Hepatocyte (in vitro differentiated cells): ENCODE measurements around the gene STK38L. TPM values are rescaled to one million over a fixed set of nuclear protein-coding genes. Genes with fewer than 3 reads are reported as not detected.

Experiments
- DNase-seq: peaks from one replicate; pipeline ENCODE4 v3.0.0-alpha.2; 2016; ENCODE audit warnings: low spot score
- H2AFZ ChIP-seq: fragments of 200-600 bp; sonication (generic); 2 replicates; pipeline ENCODE4 v1.6.0; 2016; ENCODE audit warnings: antibody characterized with exemption, mild to moderate bottlenecking
- H3K27ac ChIP-seq: fragments of 200-600 bp; sonication (generic); 2 replicates; pipeline ENCODE4 v1.5.1; 2016; ENCODE audit warnings: mild to moderate bottlenecking
- H3K27me3 ChIP-seq: fragments of 200-600 bp; sonication (generic); 2 replicates; pipeline ENCODE4 v1.6.1; 2016
- H3K36me3 ChIP-seq: fragments of 200-600 bp; sonication (generic); replicated peaks from 2 replicates; pipeline ENCODE4 v1.5.1; 2016; ENCODE audit warnings: low read depth; ENCODE audit not compliant: insufficient read depth
- H3K4me1 ChIP-seq: fragments of 200-600 bp; sonication (generic); 2 replicates; pipeline ENCODE4 v1.5.1; 2016; ENCODE audit warnings: mild to moderate bottlenecking, moderate library complexity; ENCODE audit not compliant: insufficient read depth
- H3K4me2 ChIP-seq: fragments of 200-600 bp; sonication (generic); 2 replicates; pipeline ENCODE4 v1.6.0; 2016
- H3K4me3 ChIP-seq: fragments of 200-600 bp; sonication (generic); 2 replicates; pipeline ENCODE4 v1.5.1; 2016; ENCODE audit warnings: mild to moderate bottlenecking
- H3K79me2 ChIP-seq: fragments of 200-600 bp; sonication (generic); 2 replicates; pipeline ENCODE4 v1.6.0; 2017; ENCODE audit warnings: mild to moderate bottlenecking
- H3K9me2 ChIP-seq: fragments of 200-600 bp; sonication (generic); replicated peaks from 2 replicates; pipeline ENCODE4 v1.6.0; 2017; ENCODE audit warnings: mild to moderate bottlenecking; ENCODE audit not compliant: insufficient read depth
- H3K9me3 ChIP-seq: fragments of 200-600 bp; sonication (generic); 2 replicates; pipeline ENCODE4 v1.5.1; 2016; ENCODE audit warnings: low read depth, mild to moderate bottlenecking
- H4K20me1 ChIP-seq: fragments of 200-600 bp; sonication (generic); 2 replicates; pipeline ENCODE4 v1.6.0; 2016; ENCODE audit warnings: mild to moderate bottlenecking; ENCODE audit not compliant: insufficient read depth, poor library complexity, severe bottlenecking
- CTCF ChIP-seq: fragments of 200-600 bp; sonication (generic); IDR thresholded peaks from 2 replicates; pipeline ENCODE4 v1.5.1; 2016; ENCODE audit warnings: antibody characterized with exemption, mild to moderate bottlenecking; ENCODE audit not compliant: poor library complexity
- EZH2 ChIP-seq: fragments of 200-600 bp; sonication (generic); IDR thresholded peaks from 2 replicates; pipeline ENCODE4 v1.6.1; 2016; ENCODE audit warnings: antibody characterized with exemption, mild to moderate bottlenecking, borderline replicate concordance
- EZH2phosphoT487 ChIP-seq: fragments of 200-600 bp; sonication (generic); IDR thresholded peaks from one replicate; pipeline ENCODE4 v1.6.1; 2018; ENCODE audit warnings: antibody characterized with exemption, mild to moderate bottlenecking, low read depth, moderate library complexity; ENCODE audit not compliant: unreplicated experiment, severe bottlenecking
- WGBS: methylation state at CpG from one replicate; pipeline ENCODE4 v1.1.6; 2016; ENCODE audit warnings: low lambda C conversion rate; ENCODE audit errors: missing lambda C conversion rate; 5-methylcytosine and 5-hydroxymethylcytosine counted together
- polyA plus RNA-seq: library from polyadenylated mRNA; unstranded; fragments of >200 nt; fragmentation: Nextera tagmentation; extraction: Ambion mirVana; gene quantifications from 2 replicates; pipeline ENCODE4 v1.2.1, GENCODE V29; 2016
- total RNA-seq: library from RNA; depleted of rRNA; stranded (reverse); fragments of >200 nt; gene quantifications from 2 replicates; pipeline ENCODE4 v1.2.3, GENCODE V29; 2014

Gene STK38L
- total and polyA plus RNA-seq, 2 experiments from 2014 or later = 18.8 to 36.7 TPM

- DNase-seq = no peak
- no peaks in the 10 kb centered on the region for H3K79me2 ChIP-seq
- H4K20me1 ChIP-seq = no peaks in the 10 kb centered on the region
- peaks cover 8% of the 10 kb centered on the region for H3K27me3 ChIP-seq
- peak overlapping the region; percentile 47 for H3K27ac ChIP-seq
- peaks cover 19% of the 10 kb centered on the region for H3K4me1 ChIP-seq
- H3K4me3 ChIP-seq = no peak overlapping the region
- no peaks in the 10 kb centered on the region for H3K36me3 ChIP-seq
- no peaks in the 10 kb centered on the region for H3K9me3 ChIP-seq
- no peaks in the 10 kb centered on the region for H3K9me2 ChIP-seq
- TF ChIP-seq CTCF (no peak), EZH2 (no peak), EZH2phosphoT487 (no peak)
- WGBS = 72% methylated on average over 5 of the region's 5 CpGs
- H2AFZ ChIP-seq = no peak overlapping the region
- H3K4me2 ChIP-seq = no peak overlapping the region
Measured at GRCh38 chr12:27335364-27336281, 91.5 kb downstream of the STK38L start.

- no peaks in the 10 kb centered on the region for H4K20me1 ChIP-seq
- H3K27me3 ChIP-seq = peaks cover 8% of the 10 kb centered on the region
- no peaks in the 10 kb centered on the region for H3K79me2 ChIP-seq
- no peaks in the 10 kb centered on the region for H3K9me2 ChIP-seq
- DNase-seq = peak; percentile 44
- TF ChIP-seq CTCF = no peak
- TF ChIP-seq EZH2phosphoT487 = no peak
- TF ChIP-seq EZH2 = no peak
- peak overlapping the region; percentile 68 for H3K27ac ChIP-seq
- H3K9me3 ChIP-seq = no peaks in the 10 kb centered on the region
- H3K36me3 ChIP-seq = no peaks in the 10 kb centered on the region
- H3K4me1 ChIP-seq = peaks cover 14% of the 10 kb centered on the region
- no peak overlapping the region for H2AFZ ChIP-seq
- no peak overlapping the region for H3K4me2 ChIP-seq
- WGBS = 82% methylated on average over 2 of the region's 2 CpGs
- H3K4me3 ChIP-seq = no peak overlapping the region
Measured at GRCh38 chr12:27336282-27336653, 92.2 kb downstream of the STK38L start.

GRCh38 chr12:27337376-27337775, 93.3 kb downstream of the STK38L start:
- WGBS = 83% methylated on average over 1 of the region's 1 CpG
- peaks cover 5% of the 10 kb centered on the region for H3K4me1 ChIP-seq
- TF ChIP-seq EZH2phosphoT487 (no peak), CTCF (no peak), EZH2 (no peak)

More at GRCh38 chr12:27337376-27337775, 93.3 kb downstream of the STK38L start:
- Histone ChIP-seq H3K4me2 (no peak overlapping the region), H3K36me3 (no peaks in the 10 kb centered on the region), H4K20me1 (no peaks in the 10 kb centered on the region), H3K27ac (peak overlapping the region; percentile 6), H3K79me2 (no peaks in the 10 kb centered on the region), H3K9me2 (no peaks in the 10 kb centered on the region), H2AFZ (no peak overlapping the region), H3K9me3 (no peaks in the 10 kb centered on the region), H3K27me3 (peaks cover 8% of the 10 kb centered on the region), H3K4me3 (no peak overlapping the region)
- DNase-seq = no peak
